Measurements from ENCODE around the gene RELT. TPM values are rescaled to one million over a fixed set of nuclear protein-coding genes. Genes with fewer than 3 reads are reported as not detected.

The RELT gene
- total RNA-seq, 1 experiment from 2014 or later, result 10.2 TPM

GRCh38 chr11:73353422-73353821 is 22.8 kb upstream of the RELT start:
- Histone ChIP-seq H3K23me2 (ENCODE audit: insufficient read length, low read depth, low read length, poor library complexity, severe bottlenecking) (no peaks in the 10 kb centered on the region), H3K14ac (ENCODE audit: insufficient read depth, low read length) (no peak overlapping the region), H4K20me1 (ENCODE audit: control insufficient read depth, insufficient read depth, insufficient read length) (no peaks in the 10 kb centered on the region), H3K9ac (ENCODE audit: extremely low read depth, insufficient read length, low read length) (no peak overlapping the region), H3K56ac (ENCODE audit: insufficient read length, low read depth, low read length) (no peak overlapping the region), H4K91ac (ENCODE audit: insufficient read length, low read depth, low read length) (no peak overlapping the region), H2AK5ac (ENCODE audit: insufficient read length, low read length) (no peak overlapping the region), H4K5ac (ENCODE audit: insufficient read length, low read depth, low read length) (no peak overlapping the region), H2BK120ac (ENCODE audit: low read depth, low read length, poor library complexity, severe bottlenecking) (no peak overlapping the region), H3K27ac (ENCODE audit: insufficient read length, low read depth, low read length) (no peak overlapping the region), H3K9me3 (ENCODE audit: control insufficient read depth, low read depth, low read length) (no peaks in the 10 kb centered on the region), H4K8ac (replicated peaks; ENCODE audit: insufficient read length, low read depth, low read length) (no peak overlapping the region), H2BK15ac (ENCODE audit: low read depth, low read length) (no peak overlapping the region), H3K4me2 (ENCODE audit: insufficient read depth, insufficient read length, low read length) (no peak overlapping the region), H3K23ac (ENCODE audit: insufficient read length, low read depth, low read length) (no peak overlapping the region), H3K18ac (ENCODE audit: insufficient read length, low read depth, low read length) (no peak overlapping the region), H3K27me3 (ENCODE audit: insufficient read depth, low read length) (no peaks in the 10 kb centered on the region), H2BK5ac (ENCODE audit: insufficient read length, low read length) (no peak overlapping the region), H2AFZ (ENCODE audit: low read length) (no peak overlapping the region), H3K4me1 (ENCODE audit: insufficient read depth, low read length) (no peaks in the 10 kb centered on the region), H3T11ph (ENCODE audit: low read length) (no peak overlapping the region), H3K79me1 (ENCODE audit: insufficient read depth, low read depth, low read length, poor library complexity, severe bottlenecking) (no peaks in the 10 kb centered on the region), H2BK12ac (ENCODE audit: insufficient read length, low read depth, low read length) (no peak overlapping the region), H3K79me2 (ENCODE audit: insufficient read depth, low read length) (no peaks in the 10 kb centered on the region), H3K4ac (ENCODE audit: low read depth, low read length) (no peak overlapping the region), H2BK20ac (ENCODE audit: low read depth, low read length, poor library complexity, severe bottlenecking) (no peak overlapping the region)
- Mint-ChIP-seq H3K27ac (no peak overlapping the region), H3K4me1 (peaks cover 3 to 4% of the 10 kb centered on the region in 2 experiments; a peak in 1 of 4 replicates), H3K4me3 (no peak overlapping the region), H3K9me3 (no peaks in the 10 kb centered on the region; a peak in 1 of 5 replicates), H3K36me3 (ENCODE audit: insufficient read depth in 1 of 3, low read depth in 3 of 3) (peaks cover 0 to 3% (median 0%) of the 10 kb centered on the region in 3 experiments; a peak in 2 of 7 replicates), H3K27me3 (ENCODE audit: low read depth) (peaks cover 4% of the 10 kb centered on the region)
- no CpG with 5 or more reads among the region's 4 CpGs for WGBS (ENCODE audit: extremely low coverage, insufficient read length, low lambda C conversion rate)
- TF ChIP-seq, protein P1, sequence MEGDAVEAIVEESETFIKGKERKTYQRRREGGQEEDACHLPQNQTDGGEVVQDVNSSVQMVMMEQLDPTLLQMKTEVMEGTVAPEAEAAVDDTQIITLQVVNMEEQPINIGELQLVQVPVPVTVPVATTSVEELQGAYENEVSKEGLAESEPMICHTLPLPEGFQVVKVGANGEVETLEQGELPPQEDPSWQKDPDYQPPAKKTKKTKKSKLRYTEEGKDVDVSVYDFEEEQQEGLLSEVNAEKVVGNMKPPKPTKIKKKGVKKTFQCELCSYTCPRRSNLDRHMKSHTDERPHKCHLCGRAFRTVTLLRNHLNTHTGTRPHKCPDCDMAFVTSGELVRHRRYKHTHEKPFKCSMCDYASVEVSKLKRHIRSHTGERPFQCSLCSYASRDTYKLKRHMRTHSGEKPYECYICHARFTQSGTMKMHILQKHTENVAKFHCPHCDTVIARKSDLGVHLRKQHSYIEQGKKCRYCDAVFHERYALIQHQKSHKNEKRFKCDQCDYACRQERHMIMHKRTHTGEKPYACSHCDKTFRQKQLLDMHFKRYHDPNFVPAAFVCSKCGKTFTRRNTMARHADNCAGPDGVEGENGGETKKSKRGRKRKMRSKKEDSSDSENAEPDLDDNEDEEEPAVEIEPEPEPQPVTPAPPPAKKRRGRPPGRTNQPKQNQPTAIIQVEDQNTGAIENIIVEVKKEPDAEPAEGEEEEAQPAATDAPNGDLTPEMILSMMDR (conservative IDR thresholded peaks at IDR 0.05), result no peak
- no peak for DNase-seq

All from H9 (cell line).